Measurements from ENCODE around the gene TFAP2E.

GRCh38 chr1:35595684-35596083 is 22.6 kb downstream of the TFAP2E start:
- TF ChIP-seq CTCF (IDR thresholded peaks at IDR 0.05 in 4 of 5, conservative IDR thresholded peaks at IDR 0.05 in 1 of 5) (no peak), POLR2A (IDR thresholded peaks at IDR 0.05) (no peak)

Measured in gastrocnemius medialis (tissue), 4 donors.